ENCODE measurements around the gene ZC2HC1C.
"Not testable (repeated sequence)": the region's sequence is repeated elsewhere in the genome, so short reads cannot be mapped to it uniquely, and the experiment has no call there.

ZC2HC1C gene

DNA sequence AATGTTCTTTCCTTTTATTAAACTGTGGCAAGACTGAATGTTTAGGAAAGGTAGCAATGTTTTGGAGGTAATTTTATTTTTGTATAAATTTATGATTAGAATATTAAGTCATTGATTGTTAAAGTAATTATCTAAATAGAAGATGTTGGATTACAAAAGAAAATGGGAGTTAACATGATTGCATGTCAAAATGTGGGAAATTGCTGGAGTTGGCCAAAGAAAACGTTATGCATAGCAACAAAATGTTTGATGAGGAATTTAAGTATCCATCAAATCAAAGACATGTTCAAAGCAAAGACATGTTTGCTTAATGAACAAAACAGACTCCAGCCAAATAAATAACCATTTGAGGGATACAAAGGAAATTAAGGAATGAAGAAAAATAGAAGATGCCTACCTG lies 15.0 kb upstream of the ZC2HC1C start:
- DNase-seq (ENCODE audit: low read depth in 2 of 2), result no peak

DNA sequence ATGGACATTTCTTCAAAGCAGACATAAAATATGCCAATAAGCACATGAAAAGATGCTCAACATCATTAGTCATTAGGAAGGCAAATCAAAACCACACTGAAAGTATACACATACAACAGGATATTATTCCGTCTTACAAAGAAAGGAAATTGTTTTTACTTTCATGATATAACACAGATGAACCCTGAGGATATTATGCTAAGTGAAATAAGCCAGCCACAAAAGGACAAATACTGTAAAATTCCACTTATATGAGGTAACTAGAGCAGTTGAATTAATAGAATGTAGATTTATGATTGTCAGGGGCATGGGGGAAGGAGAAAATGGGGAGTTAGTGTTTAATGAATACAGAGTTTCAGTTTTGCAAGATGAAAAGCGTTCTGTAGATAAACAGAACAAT lies 9.8 kb upstream of the ZC2HC1C start:
- no peak for DNase-seq (ENCODE audit: low read depth in 2 of 2)

DNA sequence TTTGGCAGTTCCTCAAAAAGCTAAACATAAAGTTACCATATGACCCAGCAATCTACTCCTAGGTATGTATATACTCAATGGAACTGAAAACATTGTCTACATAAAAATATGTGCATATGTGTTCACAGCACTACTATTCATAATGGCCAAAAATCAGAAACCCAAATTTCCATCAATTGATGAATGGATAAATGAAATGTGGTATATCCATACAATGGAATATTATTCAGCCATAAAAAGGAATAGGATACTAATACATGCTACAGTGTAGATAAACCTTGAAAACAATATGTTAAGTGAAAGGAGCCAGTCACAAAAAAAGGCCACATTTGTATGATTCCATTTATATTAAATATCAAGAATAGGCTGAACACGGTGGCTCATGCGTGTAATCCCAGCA lies 9.0 kb upstream of the ZC2HC1C start:
- no peak for DNase-seq (ENCODE audit: low read depth in 2 of 2)

DNA sequence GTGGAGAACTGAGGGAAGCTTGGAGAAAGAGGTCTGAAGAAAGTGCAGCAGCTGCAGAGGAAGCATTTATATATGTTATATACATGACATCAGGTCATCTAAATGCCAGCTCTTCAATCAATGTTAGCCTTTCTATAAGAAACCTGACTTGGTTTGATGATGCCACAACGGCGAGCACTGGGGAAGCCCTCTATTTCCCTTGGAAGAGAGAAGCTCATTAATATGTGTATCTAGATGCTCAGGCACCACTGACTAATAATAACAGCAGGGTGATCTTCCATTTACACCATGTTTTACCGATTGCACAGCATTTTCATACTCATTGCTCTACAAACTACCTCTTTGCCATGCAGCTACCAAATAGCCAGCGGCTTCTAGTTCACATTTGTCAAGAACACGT lies 6.4 kb upstream of the ZC2HC1C start:
- no peak for DNase-seq (ENCODE audit: low read depth in 2 of 2)

DNA sequence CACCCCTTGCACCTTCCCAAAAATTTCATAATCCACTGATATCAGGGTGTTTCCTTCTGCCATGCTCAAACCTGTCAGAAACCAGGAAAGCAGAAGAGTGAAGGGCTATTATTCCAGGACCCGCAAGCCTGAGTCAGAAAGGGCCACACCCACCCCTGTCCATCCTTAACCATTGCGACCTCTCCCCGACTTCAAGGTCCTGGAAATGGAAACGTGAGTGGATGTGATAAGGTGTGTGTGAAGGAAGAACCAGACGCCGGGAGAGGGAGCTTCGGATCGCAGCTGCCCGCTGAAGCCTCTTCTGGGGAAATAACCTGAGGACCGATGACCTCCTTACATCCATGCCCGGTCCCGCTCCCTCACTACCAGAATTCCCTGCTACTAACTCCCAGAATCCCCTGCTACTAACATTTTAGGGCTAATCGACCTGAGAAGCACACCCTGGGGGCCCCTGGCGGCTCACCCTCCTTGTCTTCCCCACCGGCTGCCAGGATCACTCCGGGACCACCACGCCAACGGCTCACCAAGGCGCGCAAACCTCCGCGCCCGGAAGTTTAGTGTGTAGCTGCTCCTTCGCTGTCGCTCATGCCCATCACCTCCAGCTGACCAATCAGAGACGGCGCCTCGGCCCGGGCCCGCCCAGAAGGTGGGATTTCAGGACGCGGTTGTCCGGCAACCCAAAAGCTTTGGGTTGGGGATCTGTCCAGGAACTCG lies 5.8 kb upstream of the ZC2HC1C start, which contains the start of gene ACYP1:
ACYP1 (minus strand) TSS at position 534 of the 714 bp plus-strand sequence; CDS start at position 63, 471 bp downstream.
- peak; percentile 86 to 87 for DNase-seq (ENCODE audit: low read depth in 2 of 2)

DNA sequence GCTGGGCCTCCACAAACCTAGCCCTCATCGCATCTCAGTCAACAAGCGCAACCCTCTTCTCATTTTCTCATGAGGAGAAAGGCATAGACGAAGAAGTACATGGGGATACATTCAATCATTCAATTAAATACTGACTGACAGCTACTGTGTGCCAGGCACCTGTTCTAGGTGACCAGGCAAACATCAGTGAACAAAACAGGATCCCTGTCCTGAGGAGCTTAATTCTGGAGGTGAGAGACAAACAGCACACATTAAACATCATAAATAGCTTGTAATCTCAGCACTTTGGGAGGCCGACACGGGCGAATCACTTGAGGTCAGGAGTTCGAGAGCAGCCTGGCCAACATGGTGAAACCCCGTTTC lies 5.3 kb upstream of the ZC2HC1C start:
- DNase-seq (ENCODE audit: low read depth in 2 of 2), result no peak

DNA sequence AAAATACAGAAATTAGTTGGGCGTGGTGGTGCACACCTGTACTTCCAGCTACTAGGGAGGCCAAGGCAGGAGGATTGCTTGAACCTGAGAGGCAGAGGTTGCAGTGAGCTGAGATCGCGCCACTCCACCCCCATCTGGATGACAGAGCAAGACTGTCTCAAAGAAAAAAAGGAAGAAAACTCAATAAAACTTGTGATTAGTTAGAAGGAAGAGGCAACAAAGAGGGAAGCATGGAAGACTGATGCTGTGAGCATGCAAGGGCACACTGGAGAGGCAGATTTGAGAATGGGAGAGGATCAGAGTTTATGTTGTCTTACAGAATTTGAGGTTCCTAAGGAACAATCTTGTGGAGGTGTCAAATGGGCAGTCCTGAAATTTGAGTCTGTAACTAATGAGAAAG lies 2.8 kb upstream of the ZC2HC1C start:
- DNase-seq (ENCODE audit: low read depth in 2 of 2), result no peak

DNA sequence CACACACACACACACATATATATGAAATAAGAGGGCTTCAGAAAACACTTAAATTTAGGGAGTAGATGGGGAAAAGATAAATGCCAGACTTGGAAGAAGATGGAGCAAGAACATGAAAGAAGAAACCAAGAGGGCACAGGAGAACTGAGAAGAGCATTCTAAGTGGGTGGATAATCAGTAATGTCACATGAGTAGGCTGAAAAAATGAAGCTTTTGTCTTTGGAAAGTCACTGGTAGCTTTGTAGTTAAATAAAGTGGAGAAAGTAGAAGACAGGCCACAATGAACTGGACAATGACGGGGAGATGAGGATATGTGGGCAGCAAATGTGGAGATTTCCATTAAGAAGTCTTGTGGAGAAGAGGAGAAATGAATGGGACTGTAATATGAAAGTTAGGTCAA lies 2.2 kb upstream of the ZC2HC1C start:
- no peak for DNase-seq (ENCODE audit: low read depth in 2 of 2)

DNA sequence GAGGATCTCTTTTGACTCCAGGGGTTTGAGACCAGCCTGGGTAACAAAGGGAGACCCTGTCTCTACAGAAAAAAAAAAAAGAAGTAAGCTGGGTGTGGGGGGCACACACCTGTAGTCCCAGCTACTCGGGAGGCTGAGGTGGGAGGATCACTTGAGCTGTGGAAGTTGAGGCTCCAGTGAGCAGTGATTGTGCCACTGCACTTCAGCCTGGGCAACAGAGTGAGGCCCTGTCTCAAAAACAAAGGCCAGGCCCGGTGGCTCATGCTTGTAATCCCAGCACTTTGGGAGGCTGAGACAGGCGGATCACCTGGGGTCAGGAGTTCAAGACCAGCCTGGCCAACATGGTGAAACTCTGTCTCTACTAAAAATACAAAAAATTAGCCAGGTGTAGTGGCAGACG lies 1.7 kb upstream of the ZC2HC1C start:
- DNase-seq (ENCODE audit: low read depth in 2 of 2), result not testable (repeated sequence)

DNA sequence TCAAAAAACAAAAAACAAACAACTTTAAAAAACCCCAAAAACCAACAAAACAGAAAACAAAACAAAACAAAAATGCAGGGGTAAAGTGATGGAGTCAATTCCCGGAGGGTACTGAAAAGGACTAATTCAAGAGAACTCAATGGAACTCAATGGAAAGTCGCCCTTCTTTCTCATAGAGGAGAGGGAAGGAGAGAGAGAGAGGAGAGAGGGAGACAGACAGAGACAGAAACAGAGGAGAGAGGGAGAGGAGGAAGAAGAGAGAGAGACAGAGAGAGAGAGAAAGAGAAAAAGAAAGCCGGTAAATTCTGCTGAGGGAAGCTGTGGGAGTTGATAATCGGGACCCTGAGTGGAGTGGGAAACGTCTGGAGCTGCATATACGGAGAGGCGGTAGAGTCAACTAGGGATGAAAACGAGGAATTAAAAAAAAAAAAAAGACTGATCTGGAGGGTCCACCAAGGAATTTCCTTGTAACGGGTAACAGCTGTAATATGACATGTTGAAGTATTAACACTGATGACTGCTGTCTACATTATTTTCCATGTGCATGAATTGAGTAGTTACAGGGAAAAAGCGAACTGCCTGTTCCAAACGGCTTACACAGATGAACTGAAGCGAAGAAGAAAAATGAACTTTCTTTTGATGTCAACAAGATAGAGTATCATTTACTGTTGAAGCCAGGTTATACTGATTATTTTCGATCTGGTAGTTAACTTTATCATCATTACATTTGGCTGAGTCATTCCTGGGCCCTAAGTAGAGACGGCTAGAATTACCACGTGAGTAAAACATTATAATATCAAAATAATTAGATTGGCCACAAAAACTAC lies 934 bp upstream of the ZC2HC1C start:
- DNase-seq (ENCODE audit: low read depth in 2 of 2), result no peak

DNA sequence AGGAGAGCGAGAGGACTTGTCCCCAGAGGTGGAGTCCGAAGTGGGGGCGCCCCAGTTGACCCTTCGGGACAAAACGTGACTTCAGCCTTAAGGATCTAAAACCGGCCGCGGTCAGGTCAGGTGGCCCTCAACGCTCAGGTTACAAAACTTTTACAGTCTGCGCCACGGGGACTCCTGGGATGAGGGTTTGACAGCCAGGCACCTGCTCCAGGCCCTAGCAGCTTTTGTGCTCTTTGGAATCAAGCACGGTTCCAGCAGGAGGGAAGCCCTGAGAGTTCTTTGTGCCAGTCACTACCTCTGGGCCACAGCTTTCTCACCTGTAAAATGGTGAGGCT lies 337 bp downstream of the ZC2HC1C start:
- no peak for DNase-seq (ENCODE audit: low read depth in 2 of 2)

DNA sequence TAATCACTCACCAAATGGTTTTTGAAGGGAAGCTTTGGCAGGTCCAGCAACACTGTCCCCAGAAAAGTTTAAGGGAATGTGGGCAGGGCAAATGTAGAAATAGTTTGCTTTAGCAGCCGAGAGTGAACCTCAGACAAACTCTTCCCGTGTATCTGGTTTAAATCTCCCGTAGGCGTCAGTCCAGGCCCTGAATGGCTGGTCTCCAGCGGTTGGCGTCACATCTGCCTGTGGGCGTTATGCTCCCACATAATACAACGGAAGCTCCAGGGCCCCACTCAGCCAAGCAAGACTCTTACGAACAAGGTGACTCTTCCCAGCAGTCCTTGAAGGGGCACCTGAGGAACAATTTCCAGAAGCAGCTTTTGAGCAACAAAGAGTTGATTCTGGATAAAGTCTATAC lies 942 bp downstream of the ZC2HC1C start:
- DNase-seq (ENCODE audit: low read depth in 2 of 2), result no peak

DNA sequence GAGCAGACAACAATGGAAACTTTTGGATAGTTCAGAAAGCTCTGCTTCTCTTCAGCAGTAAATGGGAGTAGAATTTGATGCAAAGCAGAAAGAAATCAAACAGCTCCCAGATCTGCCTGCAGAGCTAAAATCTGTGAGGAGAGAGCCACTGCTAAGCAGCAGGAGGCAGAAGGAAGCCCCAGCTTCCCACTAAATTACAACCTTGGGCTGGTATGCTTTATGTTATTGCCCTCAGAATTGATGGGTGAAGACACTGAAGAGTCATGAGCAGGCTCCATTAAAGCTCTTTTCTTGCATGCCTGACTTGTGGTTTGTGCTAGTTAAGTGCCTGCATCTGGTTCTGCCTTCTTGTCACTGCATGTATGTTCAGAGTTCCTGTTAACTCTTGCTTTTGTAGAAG lies 8.4 kb downstream of the ZC2HC1C start:
- DNase-seq (ENCODE audit: low read depth in 2 of 2), result no peak

DNA sequence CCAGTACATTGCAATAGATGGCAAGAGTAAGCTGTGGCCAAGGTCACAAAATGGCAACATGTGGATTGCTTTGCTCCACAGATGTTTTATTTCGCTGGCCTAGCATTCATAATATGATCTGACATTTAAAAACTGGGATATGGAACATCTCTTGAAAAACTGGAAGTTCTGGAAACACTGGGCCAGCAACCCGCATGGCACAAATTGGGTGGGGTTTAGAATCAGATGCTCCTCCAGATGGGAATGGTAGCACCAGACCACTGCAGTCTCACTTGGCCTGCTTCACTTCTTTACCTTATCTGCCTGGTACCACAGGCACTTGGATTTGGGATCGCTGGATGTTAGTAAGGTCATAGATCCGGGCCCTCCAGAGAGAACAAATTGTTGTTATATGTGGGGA lies 10.1 kb downstream of the ZC2HC1C start:
- DNase-seq (ENCODE audit: low read depth in 2 of 2), result no peak

DNA sequence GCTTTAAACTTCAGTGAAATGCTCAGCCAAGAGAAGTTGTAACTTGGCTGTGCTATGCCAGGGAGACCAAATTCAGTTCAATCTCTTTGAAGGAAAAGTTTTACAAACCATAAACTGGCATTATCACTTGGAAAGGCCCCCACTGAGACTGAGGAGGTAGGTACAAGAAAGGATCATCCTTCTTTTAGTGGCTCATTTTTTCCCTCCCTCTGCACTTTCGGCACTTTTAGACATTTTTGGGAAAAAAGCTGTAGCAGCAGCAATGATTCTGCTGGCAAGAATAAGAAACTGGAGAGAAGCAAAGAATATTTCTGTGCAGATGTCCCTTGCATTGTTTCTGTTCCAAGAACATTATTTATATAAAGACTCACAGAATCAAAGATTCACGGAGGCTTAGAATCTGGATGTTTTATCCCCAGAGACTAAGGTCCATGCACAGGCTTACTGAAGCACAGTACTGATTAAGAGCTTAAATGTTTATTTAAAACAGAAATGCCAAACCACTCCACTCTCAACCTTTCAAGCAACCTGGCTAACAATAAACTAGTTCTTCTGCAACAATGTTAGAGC lies 12.3 kb downstream of the ZC2HC1C start:
- DNase-seq (ENCODE audit: low read depth in 2 of 2), result no peak

DNA sequence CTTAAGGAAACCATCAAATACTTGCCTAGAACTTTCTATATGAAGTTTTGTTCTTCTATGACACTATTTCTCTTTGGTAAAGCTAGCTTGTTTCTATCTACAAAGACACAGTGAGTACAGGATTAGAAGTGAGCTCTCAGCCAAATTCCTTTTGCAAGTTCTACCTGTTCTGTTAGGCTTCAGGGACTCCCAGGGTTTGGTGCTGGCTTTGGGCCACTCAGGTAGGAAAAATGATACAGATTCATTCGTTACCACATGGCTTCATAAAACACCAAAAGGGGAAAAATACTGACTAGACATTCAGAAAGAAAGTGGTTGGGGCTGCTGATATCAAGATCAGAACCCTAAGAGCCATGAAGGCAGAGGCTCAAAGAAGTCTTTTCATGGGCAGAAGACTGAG lies 13.8 kb downstream of the ZC2HC1C start:
- DNase-seq (ENCODE audit: low read depth in 2 of 2), result no peak

DNA sequence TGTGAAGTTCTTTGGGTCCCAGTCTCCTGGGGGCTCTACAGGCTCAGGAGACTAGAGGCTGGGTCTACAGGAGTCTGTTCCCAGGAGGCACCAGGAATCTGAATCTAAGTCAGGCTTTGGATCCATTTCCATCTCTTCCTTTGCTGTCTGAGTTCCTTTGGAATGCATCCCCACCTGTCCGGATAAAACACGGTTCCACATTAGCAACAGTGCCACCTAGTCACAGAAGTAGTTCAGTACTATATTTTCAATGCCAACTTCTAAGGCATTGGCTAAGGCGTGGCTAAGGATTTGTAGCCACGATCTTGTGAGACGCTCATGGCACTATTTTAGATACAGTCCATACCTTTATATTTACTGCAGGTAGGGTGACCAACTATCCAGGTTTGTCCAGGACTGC lies 15.1 kb downstream of the ZC2HC1C start:
- DNase-seq (ENCODE audit: low read depth in 2 of 2), result no peak

DNA sequence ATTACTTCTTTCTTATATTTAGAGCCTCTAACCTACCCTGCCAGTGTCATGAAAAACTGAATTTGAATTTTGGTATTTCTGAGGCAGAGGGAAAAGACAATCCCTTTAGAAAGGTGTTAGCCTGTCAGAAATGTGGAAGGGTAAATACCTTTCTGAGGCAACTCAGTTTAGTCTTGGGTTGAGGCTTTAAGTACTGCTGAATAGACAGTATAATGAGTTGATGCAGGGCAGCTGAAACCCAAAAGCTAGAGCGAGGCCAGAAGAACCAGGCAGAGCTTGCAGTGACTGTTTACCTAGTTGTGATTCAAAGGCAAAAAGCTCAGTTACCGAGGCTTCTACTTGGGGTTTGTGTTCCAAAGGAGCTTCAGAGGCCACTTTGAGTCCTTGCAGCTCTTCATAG lies 18.7 kb downstream of the ZC2HC1C start:
- DNase-seq (ENCODE audit: low read depth in 2 of 2), result no peak

DNA sequence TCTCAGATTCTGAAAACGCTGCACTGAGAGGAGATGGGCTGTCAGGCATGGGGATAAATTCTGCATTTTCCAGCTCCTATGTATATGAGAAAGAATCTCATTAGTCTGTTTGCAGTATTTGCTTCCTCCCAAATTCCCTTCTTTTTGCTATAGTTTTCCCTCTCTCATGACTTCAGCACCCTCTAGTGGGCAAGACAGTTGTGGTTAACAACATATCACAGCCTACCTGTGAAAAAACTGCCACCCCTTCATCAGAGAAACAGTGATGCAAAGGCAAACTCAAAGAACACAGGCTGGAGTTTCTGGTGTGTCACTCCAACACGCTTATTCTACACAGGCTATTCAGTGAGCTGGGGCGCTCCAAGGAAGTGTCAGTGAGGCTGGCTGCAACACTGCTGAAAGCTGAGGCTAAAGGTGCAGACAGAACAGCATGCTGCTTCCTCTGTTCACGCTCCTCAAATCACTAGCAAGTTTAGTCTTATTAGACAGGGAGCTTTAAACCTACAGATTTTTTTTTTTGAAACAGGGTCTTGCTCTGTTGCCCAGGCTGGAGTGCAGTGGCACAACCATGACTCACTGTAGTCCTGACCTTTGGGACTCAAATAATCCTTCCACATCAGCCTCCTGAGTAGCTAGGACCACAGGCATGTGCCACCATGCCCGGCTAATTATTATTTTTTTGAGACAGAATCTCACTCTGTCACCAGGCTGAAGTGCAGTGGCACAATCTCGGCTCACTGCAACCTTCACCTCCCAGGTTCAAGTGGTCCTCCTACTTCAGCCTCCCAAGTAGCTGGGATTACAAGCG lies 19.3 kb downstream of the ZC2HC1C start:
- peak in 1 of 2 donors; percentile 44 for DNase-seq (ENCODE audit: low read depth in 2 of 2)

DNA sequence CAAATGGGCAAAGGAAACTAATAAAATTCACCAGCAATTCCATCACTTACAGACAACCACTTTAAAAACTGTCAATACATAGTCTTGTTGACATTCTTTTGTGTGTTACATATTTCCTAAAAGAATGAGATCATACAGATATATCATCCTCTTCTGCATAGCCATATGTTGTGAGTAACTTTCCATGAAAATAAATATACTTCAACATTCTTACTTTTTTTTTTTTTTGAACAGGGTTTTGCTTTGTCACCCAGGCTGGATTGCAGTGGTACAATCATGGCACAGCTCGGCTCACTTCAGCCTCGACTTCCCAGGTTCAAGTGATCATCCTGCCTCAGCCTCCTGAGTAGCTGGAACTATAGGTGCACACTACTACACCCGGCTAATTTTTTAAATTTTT lies 20.9 kb downstream of the ZC2HC1C start:
- DNase-seq (ENCODE audit: low read depth in 2 of 2), result no peak

DNA sequence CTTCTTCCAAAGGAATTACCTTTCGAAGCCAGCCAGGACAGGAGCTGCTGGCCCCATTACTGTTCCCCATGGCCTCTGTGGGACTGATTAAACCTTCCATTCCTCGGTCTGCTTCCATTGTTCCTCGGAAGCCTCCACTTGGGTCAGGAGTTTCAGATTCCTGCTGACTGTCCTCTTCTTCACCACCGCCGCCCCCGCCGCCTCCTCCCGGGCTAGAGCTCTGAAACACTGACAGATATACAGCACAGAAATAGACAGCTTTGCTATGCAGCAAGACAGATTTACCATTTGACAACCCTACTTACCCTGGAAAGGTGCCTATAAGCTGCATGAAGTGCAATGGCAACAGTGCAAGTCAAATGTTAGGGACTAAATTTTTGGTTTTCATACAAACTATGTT lies 21.8 kb downstream of the ZC2HC1C start:
- DNase-seq (ENCODE audit: low read depth in 2 of 2), result no peak

DNA sequence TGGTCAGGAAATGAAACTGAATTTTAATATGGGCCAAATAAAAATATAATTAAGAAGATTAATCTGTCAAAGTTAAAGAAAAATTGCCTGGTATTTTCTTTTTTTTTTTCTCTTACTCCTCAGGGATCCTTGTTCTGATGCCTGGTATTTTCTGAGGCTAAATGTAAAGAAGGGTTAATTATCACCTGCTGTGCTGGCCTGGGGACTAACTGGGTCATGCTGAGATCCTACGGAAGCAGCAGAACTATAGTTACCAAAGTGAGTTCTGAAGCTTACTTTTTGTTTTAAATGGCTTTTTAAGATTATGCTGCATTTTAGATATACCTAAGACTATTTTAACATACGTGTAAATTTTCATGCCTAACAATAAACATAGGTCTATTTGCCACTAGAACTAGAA lies 23.3 kb downstream of the ZC2HC1C start:
- DNase-seq (ENCODE audit: low read depth in 2 of 2), result no peak

All from stimulated activated CD4-positive, alpha-beta T cell treated with anti-CD3 and anti-CD28 coated beads, Interleukin-1b, Interleukin-23, amount 100 ng/mL, for 4 hours (primary cell).